PFSK-1 (cell line): ENCODE measurements around the gene RASA3.

Experiments
- FOXP2 ChIP-seq: optimal IDR thresholded peaks from 2 replicates; pipeline ENCODE3; 2011; ENCODE audit warnings: borderline replicate concordance, control low read depth, inconsistent platforms; ENCODE audit not compliant: insufficient read depth; ENCODE audit errors: extremely low read length, extremely low read depth
- POLR2AphosphoS5 ChIP-seq: IDR thresholded peaks from 2 replicates; pipeline ENCODE4 v1.6.1; 2012; ENCODE audit warnings: low read depth, mild to moderate bottlenecking, control low read depth, low read length, moderate library complexity
- SIN3A ChIP-seq: IDR thresholded peaks from 2 replicates; pipeline ENCODE4 v1.6.1; 2012; ENCODE audit warnings: mild to moderate bottlenecking, low read length, moderate library complexity, borderline replicate concordance; ENCODE audit not compliant: insufficient read depth
- TAF1 ChIP-seq: IDR thresholded peaks from 2 replicates; pipeline ENCODE4 v1.6.1; 2012; ENCODE audit warnings: low read length, control low read depth, borderline replicate concordance; ENCODE audit not compliant: insufficient read depth
- TF ChIP-seq, protein P1 (sequence below), 2 experiments: IDR thresholded peaks; 2 replicates each; pipeline versions ENCODE4 v1.6.1 to v1.8.0; 2011 to 2012; ENCODE audit warnings: low read depth in 2 of 2, low read length in 2 of 2, control low read depth in 1 of 2, inconsistent platforms in 1 of 2, mild to moderate bottlenecking in 1 of 2, moderate library complexity in 1 of 2; ENCODE audit not compliant: insufficient read depth in 1 of 2

DNA sequence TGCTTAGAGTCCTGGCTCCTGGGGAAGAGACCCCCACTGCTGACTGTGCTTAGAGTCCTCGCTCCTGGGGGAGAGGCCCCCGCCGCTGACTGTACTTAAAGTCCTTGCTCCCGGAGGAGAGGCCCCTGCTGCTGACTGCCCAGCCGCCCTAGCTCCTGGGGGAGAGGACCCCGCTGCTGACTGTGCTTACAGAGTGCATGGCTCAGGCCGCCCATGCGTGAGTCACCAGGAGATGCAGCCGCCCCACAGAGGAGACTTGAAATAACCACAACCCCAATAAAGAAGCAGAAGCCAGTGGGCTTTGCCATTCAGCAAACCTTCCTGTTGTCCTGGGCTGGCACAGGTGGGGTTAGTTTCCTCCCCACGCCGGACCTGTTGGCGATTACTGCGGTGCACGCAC is 79.4 kb downstream of the RASA3 start:
- TF ChIP-seq POLR2AphosphoS5 (no peak), TAF1 (no peak), FOXP2 (no peak), SIN3A (no peak)
- TF ChIP-seq, protein P1, sequence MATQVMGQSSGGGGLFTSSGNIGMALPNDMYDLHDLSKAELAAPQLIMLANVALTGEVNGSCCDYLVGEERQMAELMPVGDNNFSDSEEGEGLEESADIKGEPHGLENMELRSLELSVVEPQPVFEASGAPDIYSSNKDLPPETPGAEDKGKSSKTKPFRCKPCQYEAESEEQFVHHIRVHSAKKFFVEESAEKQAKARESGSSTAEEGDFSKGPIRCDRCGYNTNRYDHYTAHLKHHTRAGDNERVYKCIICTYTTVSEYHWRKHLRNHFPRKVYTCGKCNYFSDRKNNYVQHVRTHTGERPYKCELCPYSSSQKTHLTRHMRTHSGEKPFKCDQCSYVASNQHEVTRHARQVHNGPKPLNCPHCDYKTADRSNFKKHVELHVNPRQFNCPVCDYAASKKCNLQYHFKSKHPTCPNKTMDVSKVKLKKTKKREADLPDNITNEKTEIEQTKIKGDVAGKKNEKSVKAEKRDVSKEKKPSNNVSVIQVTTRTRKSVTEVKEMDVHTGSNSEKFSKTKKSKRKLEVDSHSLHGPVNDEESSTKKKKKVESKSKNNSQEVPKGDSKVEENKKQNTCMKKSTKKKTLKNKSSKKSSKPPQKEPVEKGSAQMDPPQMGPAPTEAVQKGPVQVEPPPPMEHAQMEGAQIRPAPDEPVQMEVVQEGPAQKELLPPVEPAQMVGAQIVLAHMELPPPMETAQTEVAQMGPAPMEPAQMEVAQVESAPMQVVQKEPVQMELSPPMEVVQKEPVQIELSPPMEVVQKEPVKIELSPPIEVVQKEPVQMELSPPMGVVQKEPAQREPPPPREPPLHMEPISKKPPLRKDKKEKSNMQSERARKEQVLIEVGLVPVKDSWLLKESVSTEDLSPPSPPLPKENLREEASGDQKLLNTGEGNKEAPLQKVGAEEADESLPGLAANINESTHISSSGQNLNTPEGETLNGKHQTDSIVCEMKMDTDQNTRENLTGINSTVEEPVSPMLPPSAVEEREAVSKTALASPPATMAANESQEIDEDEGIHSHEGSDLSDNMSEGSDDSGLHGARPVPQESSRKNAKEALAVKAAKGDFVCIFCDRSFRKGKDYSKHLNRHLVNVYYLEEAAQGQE (IDR thresholded peaks at IDR 0.05; ENCODE audit: insufficient read depth in 1 of 2, low read depth in 2 of 2, low read length in 2 of 2): no peak
